GM19324 (cell line): Measurements from ENCODE around the gene PIWIL4.

Source experiments
- ATAC-seq: cut with Tn5 transposase; IDR thresholded peaks from one replicate; pipeline ENCODE4 v1.9.1; 2021; ENCODE audit warnings: mild to moderate bottlenecking, moderate library complexity; ENCODE audit not compliant: unreplicated experiment, low FRiP score

PIWIL4 gene

DNA sequence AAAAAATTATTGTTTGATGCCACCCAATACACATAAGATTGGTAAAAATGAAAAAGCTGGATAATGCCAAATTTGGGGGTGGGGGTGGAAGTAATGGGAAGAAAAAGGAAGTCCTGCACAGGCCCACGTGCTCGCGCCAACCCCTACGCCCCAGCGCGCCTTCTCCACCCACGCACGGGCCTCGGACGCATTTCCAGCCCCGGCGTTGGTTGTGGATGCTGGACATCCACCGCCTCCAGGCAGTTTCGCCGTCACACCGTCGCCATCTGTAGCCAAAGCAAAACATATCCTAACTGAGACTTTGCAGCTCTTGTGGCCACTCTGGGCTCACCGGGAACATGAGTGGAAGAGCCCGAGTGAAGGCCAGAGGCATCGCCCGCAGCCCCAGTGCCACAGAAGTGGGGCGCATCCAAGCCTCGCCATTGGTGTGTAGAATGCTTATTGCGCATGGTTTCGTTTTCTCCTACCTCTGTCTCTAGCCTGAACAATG is at the start of gene PIWIL4:
PIWIL4 (plus strand) TSS at position 188 of the 490 bp plus-strand sequence; CDS start at position 339, 151 bp downstream.
- ATAC-seq: no peak

DNA sequence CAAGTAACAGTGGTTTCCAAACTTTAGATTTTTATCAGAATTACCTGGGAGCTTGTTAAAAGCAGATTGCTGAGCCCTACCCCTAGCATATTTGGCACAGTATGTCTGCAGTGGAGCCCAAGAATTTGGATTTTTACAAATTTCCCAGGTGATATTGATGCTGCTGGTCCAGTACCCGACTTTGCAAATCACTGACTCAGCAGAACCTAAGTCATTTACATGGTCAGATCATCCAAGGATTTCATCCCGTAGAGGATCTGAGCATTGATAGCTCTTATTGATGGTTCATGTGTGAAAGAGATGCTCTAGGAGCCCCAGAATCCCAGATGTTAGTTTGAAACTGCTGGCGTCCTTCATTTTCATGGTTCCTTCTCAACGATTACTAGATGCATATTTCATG is 48.9 kb upstream of the PIWIL4 start:
- no peak for ATAC-seq

DNA sequence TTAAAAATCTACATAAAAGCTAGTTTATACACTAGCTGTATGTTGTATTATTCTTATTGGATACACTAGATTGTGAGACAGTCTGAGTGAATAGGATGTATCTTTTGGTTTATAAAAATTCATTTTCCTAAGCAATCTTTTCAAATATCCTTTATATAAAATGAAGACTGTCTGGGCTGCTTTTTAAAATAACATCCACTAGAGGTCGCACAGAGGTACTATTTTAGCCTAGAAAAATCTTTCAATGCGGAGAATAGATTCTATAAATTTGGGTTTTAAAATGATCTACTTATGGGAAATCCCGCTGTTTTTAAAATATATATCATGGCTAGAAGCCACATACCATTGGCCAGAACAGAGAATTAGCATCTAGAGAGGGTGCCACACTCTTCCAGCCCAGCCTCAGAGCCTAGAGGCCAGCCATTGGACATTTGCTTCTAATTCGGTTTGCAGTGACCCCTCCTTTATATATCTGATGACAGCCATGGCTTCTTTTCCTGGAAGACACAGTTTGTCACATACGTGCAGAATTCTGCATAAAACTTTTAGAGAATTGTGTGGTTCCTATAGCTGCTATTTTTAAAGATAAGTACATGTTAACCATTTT is 47.6 kb upstream of the PIWIL4 start:
- no peak for ATAC-seq

DNA sequence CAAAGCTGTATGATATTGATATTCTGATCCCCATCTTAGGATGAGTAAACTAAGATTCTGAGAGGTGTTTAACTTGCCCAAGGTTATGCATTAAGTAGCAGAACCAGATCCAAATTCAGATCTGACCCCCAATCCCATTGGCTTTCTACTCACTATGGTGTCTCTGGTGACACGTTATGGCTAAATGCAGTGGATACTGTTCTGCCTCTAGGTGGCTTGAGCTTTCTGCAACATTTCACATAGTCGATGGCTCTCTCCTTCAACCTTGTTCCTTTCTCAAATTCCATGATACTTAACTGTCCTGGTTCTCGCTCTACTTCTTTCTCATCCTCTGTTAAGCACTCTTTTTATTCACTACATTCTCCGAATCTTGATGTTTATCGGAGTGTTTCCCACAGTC is 45.5 kb upstream of the PIWIL4 start:
- no peak for ATAC-seq

DNA sequence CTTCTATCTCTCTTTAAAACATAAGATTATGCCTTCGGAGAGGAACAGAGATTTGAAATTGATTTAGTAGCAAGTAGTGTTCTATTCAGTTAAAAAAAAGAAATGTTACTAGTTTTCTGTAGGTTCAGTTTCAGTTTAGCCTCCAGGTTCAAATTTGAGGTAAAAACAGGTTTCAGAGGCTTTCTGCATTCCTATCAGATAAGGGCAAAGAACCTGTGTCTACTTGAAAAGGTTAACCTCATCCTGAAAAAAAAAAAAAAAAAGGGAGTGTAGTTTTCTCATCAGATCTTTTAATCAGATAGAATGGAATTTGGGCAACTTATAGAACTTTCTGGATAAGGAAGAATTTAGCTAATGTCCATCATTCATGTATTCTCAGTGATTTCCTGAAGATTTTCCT is 42.8 kb upstream of the PIWIL4 start:
- no peak for ATAC-seq

DNA sequence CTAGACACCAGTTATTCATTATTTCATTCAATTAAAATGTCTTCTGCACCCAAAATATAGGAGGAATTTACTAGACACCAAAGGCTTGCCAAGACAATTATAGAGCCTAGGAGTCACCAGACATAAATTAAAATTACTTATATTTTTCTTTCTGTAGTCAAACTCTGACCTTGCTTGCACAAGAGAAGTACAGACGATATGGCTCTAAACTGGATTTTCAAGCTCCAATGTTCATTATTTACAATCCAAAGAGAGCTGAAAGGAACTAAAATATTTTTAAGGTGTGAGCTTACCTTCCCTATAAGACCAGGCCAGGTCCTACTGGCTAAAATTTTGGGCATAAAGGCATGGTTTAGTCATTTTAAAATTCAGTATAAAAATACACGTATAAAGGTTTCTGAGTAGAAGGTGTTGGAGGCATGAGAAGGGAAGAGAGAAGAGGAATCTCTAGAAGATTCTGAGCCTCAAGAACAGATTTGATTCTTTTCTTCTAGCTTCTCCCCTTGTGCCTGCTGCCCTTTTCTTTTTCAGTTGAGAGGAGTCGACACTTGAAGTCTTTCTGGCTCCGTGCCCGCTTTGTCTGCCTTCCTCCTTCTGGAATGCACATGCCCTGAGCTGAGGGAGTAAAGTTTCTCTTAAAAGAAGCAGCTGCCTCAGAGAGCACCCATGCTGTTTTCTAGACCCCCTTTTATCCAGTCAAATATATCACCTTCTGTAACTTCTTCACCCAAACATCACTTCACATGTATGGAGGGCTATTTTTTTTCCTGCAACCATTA is 41.4 kb upstream of the PIWIL4 start:
- ATAC-seq: no peak

DNA sequence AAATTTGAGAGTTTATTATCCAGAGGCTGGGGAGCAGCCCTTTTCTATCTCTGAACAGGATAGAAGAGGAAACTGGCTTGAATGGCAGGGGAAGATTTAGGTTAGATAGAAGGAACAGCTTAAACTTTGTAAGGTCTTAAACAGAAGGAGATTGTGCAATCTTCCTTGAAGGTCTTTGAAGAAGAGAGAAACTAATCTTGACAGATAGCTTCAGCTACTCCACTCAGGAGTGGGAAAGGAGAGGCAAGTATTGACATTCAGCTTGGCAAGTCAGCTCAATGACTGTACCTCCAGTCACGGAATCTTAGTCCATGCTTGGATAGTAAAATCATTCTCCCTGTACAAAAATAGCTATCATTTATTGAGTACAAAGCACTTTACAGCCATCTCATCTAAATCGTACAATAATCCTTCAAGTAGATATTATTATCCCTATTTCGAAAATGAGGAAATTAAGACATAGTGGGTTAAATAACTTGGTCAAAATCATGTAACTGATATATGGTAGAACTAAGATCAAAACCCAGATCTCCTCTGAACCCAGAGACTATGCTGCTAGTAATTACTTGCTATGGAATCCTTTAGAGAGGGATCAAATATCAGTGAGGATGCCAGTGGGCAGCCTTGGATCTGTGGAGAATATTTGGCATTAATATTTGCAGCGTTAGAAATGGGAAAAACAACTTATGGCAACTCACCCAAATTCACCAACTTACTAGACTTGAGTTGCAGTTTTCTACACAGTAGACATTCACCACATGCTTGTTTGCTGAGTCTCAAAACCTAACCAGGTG is 40.3 kb upstream of the PIWIL4 start:
- ATAC-seq: no peak

DNA sequence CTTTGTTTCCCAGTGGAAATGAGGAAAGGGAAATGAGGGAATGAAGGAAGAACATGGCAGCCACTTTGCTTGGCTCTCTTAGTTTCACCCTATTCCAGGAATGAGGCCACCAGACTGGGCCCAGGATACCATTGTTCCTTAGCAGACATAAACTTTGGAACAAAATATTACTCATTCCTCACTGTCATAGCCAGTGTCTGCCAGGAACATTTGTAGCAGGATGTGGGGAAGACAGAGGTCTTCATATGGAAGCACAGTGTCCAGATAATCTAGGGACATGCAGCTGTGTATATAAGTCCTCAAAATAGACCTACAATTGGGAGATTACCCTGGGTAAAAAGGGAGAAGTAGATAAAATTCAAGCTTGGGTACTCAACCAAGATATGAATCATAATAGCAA is 38.6 kb upstream of the PIWIL4 start:
- no peak for ATAC-seq

DNA sequence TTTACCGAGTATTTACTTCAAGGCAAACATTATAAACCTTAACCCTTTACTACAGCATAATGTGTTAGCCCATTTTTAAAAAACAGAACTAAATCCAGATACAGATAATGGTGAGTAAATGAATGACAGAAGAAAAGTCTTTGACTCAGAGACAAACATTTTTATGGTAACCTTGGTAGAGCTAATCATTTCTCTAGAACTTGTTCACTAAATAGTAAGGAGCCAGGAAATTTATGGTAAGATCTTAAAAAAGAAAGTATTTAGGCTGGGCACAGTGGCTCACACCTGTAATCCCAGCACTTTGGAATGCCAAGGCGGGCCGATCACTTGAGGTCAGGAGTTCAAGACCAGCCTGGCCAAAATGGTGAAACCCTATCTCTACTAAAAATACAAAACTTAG is 35.0 kb upstream of the PIWIL4 start:
- no peak for ATAC-seq

DNA sequence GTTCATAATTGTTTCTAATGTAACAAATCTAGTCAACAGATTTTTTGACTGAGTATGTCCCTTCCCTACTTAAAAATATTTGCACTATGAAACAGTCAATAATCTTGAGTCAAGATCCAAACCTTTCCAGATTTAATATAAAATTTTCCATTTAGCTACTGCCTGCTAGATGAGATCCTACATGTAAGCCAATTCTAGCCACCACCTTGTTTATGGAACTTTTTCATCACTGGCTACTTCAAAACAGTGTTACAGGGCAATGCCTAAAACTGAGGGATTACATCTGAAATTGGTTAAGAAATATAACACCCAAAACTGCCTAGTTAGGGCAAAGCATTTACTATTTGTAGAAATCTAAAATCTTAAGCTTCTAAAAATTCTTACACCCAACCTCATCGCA is 34.0 kb upstream of the PIWIL4 start:
- no peak for ATAC-seq

DNA sequence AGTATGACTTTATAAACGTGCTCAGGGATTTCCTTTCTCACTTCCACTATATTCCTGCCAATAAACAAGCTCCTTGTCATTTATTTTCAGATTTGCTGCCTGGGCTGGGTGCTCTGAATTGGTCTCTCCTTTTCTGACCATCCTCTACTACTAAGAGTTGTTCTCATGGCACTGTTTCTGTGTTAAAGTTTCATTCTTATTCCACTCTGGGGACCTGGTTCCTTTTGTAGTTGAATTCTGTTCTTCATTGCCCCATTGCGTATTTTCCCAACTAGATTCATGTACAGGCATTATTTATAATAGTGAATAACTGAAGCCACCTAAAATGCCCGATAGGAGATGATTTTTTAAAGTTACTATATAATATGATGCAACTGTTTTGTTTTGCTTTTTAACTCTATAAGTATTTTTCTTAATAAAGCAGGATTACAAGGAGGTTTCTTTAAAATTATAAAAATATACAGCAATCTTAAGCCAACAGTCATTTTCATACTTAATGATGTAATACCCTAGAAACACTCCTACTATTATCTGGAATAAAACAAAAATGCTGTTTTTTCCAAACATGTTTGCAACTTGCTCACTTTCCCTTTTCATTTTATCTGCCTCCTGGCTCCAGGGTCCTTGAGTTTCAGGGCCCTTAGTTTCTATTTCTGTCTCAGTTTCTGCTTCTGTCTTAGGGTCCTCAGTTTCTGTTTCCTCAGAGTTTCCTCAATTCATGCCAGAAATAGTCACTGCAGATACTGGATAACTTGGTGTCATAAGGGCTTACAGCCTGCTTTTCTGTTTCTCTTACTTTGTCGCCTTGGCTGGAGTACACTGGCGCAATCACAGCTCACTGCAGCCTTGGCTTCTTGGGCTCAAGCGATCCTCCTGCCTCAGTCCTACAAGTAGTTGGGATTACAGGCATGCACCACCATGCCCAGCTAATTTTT is 33.2 kb upstream of the PIWIL4 start:
- no peak for ATAC-seq

DNA sequence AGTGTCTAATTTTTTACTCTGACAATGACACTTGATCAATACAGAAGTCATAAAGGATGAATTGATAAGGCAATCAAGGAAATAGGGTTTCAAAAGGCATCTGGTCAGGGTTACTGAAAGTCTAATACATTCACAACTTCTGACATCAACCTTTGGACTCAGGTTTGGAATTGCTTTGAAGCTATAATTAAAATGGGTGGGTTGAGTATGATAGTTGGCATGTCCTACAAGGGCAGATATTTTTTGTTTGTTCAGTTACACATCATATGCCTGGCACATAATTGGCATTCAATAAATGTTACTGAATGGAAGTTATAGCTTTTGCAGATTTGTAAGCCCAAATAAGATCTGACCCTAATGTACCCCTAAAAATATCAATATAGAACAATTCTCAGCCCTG is 30.8 kb upstream of the PIWIL4 start:
- no peak for ATAC-seq

DNA sequence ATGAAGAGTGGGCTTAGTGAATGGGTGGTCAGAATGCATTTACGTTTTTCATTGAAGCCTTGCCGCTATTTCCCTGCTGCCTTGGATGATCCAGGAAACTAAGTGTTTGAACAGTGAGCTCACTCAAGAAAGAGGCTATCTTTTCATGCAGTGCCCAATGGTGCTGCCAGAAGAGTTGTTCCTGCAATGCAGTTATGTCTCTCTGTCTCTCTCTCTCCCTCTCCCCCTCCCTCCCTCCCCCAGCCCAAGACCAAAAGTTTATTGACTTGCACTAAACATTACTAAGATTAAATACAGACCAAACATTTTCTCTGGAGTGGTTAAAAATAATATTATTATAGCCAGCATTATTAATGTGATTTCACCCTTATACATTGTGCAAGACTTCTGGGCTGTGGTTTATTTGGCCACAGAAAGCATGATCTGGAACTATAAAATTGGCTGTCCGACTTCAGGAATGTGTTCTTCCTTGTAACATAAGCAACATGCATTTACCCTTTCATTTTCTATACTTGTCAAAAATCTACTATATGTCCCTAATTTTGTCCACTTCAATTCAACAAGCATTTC is 30.1 kb upstream of the PIWIL4 start:
- no peak for ATAC-seq

DNA sequence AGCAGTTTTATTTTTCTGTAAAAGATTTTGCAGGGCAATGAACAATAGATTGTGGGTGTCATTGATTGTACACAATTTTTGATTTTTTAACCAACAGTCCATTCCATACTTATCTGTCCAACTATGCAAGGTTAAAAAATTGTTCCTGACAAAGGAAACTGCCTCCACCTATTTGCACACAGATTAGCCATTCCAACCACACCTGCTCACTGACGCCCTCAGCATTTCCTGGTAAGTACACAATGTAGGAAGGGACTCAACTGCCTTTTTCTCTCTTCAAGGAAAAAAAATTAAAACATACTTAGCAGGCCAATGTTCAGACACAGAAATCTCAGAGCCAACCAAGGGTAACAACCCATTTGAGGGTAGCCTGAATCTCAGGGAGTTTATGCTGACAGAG is 27.7 kb upstream of the PIWIL4 start:
- ATAC-seq: no peak

DNA sequence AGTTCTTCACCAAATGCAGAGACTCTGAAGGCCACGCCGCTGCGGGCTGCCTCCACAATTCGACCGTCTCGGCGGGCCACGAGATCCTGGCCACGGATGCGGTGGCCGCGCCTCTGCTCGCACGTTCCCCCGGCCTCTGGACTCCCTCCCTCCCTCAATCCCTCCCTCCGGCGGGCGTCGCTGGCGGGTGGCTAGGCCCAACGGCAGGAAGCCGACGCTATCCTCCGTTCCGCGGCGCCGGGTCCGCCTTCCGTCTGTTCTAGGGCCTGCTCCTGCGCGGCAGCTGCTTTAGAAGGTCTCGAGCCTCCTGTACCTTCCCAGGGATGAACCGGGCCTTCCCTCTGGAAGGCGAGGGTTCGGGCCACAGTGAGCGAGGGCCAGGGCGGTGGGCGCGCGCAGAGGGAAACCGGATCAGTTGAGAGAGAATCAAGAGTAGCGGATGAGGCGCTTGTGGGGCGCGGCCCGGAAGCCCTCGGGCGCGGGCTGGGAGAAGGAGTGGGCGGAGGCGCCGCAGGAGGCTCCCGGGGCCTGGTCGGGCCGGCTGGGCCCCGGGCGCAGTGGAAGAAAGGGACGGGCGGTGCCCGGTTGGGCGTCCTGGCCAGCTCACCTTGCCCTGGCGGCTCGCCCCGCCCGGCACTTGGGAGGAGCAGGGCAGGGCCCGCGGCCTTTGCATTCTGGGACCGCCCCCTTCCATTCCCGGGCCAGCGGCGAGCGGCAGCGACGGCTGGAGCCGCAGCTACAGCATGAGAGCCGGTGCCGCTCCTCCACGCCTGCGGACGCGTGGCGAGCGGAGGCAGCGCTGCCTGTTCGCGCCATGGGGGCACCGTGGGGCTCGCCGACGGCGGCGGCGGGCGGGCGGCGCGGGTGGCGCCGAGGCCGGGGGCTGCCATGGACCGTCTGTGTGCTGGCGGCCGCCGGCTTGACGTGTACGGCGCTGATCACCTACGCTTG is 23.2 kb upstream of the PIWIL4 start, which contains the start of gene FUT4:
FUT4 (plus strand) TSS at position 227 of the 951 bp plus-strand sequence; CDS start at position 440, 213 bp downstream.
- peak; percentile 94 for ATAC-seq

DNA sequence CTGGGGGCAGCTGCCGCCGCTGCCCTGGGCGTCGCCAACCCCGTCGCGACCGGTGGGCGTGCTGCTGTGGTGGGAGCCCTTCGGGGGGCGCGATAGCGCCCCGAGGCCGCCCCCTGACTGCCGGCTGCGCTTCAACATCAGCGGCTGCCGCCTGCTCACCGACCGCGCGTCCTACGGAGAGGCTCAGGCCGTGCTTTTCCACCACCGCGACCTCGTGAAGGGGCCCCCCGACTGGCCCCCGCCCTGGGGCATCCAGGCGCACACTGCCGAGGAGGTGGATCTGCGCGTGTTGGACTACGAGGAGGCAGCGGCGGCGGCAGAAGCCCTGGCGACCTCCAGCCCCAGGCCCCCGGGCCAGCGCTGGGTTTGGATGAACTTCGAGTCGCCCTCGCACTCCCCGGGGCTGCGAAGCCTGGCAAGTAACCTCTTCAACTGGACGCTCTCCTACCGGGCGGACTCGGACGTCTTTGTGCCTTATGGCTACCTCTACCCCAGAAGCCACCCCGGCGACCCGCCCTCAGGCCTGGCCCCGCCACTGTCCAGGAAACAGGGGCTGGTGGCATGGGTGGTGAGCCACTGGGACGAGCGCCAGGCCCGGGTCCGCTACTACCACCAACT is 22.4 kb upstream of the PIWIL4 start:
- ATAC-seq: no peak

DNA sequence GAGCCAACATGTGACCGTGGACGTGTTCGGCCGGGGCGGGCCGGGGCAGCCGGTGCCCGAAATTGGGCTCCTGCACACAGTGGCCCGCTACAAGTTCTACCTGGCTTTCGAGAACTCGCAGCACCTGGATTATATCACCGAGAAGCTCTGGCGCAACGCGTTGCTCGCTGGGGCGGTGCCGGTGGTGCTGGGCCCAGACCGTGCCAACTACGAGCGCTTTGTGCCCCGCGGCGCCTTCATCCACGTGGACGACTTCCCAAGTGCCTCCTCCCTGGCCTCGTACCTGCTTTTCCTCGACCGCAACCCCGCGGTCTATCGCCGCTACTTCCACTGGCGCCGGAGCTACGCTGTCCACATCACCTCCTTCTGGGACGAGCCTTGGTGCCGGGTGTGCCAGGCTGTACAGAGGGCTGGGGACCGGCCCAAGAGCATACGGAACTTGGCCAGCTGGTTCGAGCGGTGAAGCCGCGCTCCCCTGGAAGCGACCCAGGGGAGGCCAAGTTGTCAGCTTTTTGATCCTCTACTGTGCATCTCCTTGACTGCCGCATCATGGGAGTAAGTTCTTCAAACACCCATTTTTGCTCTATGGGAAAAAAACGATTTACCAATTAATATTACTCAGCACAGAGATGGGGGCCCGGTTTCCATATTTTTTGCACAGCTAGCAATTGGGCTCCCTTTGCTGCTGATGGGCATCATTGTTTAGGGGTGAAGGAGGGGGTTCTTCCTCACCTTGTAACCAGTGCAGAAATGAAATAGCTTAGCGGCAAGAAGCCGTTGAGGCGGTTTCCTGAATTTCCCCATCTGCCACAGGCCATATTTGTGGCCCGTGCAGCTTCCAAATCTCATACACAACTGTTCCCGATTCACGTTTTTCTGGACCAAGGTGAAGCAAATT is 21.7 kb upstream of the PIWIL4 start:
- no peak for ATAC-seq
